Measurements from ENCODE around the gene CYTH1.

The CYTH1 gene

DNA sequence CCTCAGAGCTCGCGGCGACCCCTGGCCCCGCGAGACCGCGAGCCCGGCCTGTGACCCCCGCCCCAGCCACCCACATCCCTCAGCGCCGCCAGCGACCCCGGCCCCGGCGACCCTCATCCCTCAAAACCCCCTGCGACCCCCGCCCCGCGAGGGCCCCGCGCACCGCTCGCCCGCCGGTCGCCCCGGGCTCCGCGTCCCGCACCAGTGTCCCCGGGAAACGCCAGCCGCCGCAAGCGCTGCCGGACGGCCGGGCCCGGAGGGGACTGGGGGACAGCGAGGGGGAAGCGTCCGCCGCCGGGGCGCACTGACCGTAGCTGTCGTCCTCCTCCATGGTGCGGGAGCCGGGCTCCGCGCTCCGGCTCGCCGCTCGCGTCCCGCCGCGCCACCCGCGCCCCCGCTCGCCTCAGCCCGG, at the start of gene CYTH1:
Gene CYTH1 (minus strand): TSS at position 381 of the 412 bp plus-strand sequence. CDS start 50 bp downstream, at position 331.
- no peak for DNase-seq (ENCODE audit: low spot score)

- DNase-seq (ENCODE audit: low spot score): no peak
These were observed 47.4 kb upstream of the CYTH1 start for GRCh38 chr17:78829477-78829876.

DNA sequence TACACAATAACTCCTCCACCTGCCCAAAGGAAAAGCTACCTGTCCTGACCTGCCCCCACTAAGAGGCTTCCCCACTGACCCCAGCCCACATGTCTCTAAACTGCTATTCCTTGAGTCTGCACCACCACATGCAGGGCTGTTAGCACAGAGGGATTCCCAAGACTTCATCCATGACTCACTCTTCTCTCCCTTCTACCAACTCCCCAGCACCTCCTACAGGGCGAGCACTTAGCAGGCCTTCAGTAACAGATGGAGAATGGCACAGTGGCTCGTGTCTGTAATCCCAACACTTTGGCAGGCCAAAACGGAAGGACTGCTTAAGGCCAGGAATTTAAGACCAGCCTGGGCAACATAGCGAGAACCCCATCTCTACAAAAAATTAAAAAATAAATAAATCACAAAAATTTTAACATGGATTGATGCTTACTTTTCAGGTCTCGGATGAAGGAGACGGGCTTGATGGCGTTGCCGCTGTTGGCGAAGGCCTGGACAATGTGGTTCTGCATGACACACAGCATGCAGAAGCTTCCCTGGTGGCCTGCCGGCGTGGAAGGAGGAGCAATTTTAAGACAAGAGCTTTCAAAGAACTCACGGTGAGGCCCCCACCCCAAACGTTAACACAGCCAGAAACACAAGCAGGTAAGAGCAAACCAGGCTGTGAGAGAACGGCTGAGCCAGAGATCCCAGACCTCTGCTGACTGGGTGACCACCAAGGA, 46.6 kb upstream of the CYTH1 start:
- DNase-seq (ENCODE audit: low spot score): no peak

DNA sequence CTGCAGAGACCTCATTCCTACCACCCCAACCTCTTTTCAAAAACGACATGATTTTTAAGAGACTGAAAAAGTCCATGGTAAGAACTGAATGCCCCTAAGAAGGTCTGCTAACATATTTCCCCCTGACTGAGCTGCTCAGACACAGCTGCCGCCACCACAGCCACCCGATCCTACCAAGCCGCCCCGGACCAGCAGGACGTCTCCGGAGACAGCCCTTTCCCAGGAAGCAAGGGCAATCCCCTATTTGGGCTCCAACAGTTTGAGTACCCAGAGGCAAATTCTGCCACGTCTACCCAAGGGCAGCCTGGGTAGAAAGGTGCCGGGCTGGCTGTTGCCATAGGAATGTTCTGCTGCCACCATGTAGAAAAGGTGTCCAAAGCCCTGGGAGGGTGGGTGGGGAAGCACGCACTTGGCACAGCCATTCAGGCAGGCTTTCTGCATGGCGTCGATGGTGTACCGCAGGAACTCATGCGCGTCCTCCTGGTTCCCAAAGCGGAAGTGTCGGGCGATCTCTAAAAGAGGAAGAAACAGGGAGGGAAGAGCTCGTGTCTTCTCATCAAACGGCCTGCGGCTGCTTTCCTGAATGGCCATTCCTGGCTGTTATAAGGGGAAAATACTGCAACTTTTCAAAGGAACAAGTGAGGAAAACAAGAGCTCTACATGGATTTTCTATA, 44.9 kb upstream of the CYTH1 start:
- DNase-seq (ENCODE audit: low spot score): no peak

- DNase-seq (ENCODE audit: low spot score): no peak
These were observed 44.3 kb upstream of the CYTH1 start for GRCh38 chr17:78826421-78826820.

GRCh38 chr17:78825696-78826095, 43.6 kb upstream of the CYTH1 start:
- no peak for DNase-seq (ENCODE audit: low spot score)

DNA sequence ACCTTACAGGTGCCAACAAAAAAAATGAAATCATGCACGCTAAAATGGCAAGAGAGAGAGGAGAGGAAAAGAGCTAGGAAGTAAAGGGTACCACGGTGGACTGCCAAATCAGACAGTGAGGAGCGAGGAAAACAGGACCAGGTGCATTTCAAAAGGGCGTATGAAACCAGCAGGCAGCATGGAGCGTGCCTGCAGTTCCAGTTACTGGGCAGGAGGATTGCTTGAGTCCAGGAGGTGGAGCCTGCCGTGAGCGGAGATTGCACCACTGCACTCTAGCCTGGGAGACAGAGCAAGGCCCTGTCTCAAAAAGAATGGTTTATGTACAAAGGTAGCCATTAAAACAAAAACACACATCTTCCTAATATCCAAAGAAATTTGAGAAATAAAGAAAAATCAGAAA, 42.2 kb upstream of the CYTH1 start:
- no peak for DNase-seq (ENCODE audit: low spot score)

- no peak for DNase-seq (ENCODE audit: low spot score)
These were observed 41.4 kb upstream of the CYTH1 start for GRCh38 chr17:78823282-78824046.

- DNase-seq (ENCODE audit: low spot score): no peak
These were observed 40.5 kb upstream of the CYTH1 start for GRCh38 chr17:78822552-78822951.

DNA sequence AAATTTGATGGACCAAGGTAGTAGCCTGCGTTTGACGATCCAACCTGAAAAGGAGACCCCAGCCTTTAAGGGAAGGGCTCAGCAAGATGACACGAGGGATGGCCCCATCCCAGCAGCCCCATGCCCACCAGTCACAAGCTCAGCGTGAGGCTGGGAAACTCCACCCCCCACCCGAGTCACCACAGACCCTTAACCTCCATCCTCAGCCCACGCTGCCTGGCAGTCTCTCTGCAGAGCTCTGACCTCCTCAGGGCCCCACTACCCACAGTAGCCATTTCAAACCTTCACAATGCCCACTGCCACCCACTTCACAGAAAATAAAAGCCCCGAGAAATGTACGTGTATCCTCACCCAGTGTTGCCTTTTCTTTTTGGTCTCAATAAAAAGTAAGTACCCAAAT, 39.9 kb upstream of the CYTH1 start:
- DNase-seq (ENCODE audit: low spot score): no peak

GRCh38 chr17:78820841-78821240, 38.8 kb upstream of the CYTH1 start:
- DNase-seq (ENCODE audit: low spot score): no peak

DNA sequence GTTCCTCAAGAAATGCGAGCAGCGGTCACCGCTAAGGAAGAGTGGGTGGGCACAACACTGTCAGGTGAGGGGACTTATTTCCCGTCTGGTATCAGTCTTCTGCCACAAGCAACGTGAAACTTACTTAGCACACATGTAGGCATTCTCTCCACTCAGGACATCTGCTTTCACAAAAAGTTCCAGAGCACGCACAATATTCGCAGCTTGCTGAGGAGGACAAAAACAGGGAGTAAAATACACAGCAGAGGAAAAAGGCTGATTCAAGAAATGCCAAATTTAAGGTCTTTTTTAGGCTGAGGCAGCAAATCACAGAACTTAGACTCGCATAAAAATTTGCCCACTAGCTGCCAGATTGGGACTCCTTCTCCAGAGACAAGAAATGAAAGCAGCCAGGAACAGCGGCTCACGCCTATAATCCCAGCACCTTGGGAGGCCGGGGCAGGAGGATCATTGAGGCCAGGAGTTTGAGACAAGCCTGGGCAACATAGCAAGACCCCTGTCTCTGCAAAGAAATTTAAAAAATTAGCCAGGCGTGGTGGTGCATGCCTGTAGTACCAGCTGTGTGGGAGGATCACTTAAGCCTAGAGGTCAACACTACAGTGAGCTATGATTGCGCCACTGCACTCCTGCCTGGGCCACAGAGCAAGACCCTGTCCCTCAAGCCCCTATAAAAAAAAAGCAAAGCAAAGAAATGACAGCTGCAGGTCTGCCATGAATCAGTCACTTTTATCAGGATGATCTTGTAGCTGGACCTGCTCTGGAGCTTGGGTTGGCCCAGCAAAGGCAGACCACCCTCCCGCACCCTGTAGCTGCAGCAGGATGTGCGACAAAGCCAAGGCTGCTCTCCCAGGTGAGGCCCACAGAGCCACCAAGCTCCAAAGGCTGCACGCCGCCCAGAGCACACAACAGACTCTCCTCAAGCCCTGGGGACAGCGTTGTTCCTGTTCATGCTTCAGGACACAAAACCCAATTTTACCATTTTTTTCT, 38.0 kb upstream of the CYTH1 start:
- no peak for DNase-seq (ENCODE audit: low spot score)

- DNase-seq (ENCODE audit: low spot score): no peak
These were observed 37.3 kb upstream of the CYTH1 start for GRCh38 chr17:78819402-78819801.

- no peak for DNase-seq (ENCODE audit: low spot score)
These were observed 36.9 kb upstream of the CYTH1 start for GRCh38 chr17:78818932-78819331.

- DNase-seq (ENCODE audit: low spot score): no peak
These were observed 36.2 kb upstream of the CYTH1 start for GRCh38 chr17:78818152-78818846.

DNA sequence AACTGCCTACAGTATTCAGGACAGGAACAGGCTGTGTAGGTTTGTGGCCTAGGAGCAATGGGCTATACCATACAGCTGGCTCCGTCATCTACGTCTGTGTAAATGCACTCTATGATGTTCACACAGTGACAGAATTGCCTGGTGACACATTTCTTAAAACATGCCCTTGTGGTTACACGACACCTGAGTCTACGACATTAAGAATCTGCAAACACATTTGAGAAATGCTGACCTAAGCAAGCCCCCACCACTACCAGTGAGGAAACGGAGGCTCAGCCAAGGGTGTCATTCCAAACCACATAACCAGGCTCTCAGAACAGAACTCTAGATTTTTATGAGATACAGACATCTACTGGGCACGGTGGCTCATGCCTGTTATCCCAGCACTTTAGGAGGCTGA, 35.0 kb upstream of the CYTH1 start:
- DNase-seq (ENCODE audit: low spot score): no peak

DNA sequence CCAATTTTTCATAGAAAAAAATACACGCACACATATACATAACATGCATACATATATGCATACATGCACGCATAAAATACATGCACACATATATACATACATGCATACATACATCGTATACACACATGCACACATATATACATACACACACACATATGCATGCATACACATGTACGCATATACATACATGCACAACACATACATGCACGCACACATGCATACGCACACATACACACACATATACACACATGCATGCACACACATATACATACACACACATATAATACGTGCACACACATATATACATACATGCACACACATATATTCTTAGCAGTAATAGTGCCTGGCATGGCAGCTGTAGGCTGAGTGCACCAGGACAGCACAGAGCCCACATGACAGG, 33.6 kb upstream of the CYTH1 start:
- DNase-seq (ENCODE audit: low spot score): no peak

GRCh38 chr17:78812855-78813254, 30.8 kb upstream of the CYTH1 start:
- DNase-seq (ENCODE audit: low spot score): no peak

DNA sequence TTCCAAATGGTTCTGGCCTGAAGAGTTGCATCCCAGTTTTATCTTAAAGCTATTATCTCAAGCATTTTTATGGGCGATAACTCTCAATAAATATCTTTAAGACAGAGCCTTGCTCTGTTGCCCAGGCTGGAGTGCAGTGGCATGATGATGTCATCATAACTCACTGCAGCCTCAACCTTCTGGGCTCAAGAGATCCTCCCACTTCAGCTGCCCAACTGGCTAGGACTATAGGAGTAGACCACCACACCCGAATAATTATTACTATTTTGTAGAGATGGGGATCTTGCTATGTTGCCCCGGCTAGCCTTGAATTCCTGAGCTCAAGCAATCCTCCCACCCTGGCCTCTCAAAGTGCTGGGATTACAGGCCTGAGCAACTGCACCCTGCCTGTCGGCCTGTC, 26.1 kb upstream of the CYTH1 start:
- no peak for DNase-seq (ENCODE audit: low spot score)

GRCh38 chr17:78806451-78806850, 24.4 kb upstream of the CYTH1 start:
- DNase-seq (ENCODE audit: low spot score): no peak

DNA sequence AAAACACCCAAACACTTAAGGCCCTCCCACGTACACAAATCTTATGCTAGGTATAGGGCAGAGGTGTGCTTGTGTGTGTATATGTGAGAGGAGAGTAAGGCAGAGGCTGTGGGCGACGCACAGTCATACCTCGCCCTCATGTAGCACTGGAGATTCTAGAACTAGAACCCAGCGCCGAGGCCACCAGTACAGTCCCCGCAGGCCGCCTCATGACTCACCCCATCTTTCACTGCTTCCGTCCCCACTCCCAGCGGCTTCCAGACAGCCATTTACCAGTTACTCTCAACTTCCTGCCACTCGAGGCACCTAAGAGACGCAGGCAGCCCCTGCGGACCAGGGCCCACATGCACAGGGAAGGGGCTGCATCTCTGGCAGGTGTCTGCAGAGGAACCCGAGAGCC, 23.2 kb upstream of the CYTH1 start:
- DNase-seq (ENCODE audit: low spot score): no peak

All from left forelimb (tissue), 1 donor.